Glutamatergic neuron (in vitro differentiated cells): ENCODE results near the gene SLC47A2. TPM values are rescaled to one million over a fixed set of nuclear protein-coding genes. Genes with fewer than 3 reads are reported as not detected.

ENCODE experiments used
- DNase-seq: peaks from one replicate; pipeline ENCODE4 v3.0.0; 2022
- H3K27ac Mint-ChIP-seq: one replicate; pipeline ENCODE4 v1.8.0; 2020; ENCODE audit warnings: mild to moderate bottlenecking, mixed read lengths, inconsistent platforms; ENCODE audit not compliant: unreplicated experiment
- H3K27me3 Mint-ChIP-seq: one replicate; pipeline ENCODE4 v1.8.0; 2020; ENCODE audit warnings: mild to moderate bottlenecking, moderate library complexity, mixed read lengths, inconsistent platforms; ENCODE audit not compliant: unreplicated experiment
- H3K36me3 Mint-ChIP-seq: one replicate; pipeline ENCODE4 v1.8.0; 2020; ENCODE audit warnings: mild to moderate bottlenecking, mixed read lengths, inconsistent platforms; ENCODE audit not compliant: unreplicated experiment
- H3K4me1 Mint-ChIP-seq: one replicate; pipeline ENCODE4 v1.8.0; 2020; ENCODE audit warnings: mild to moderate bottlenecking, low read depth, mixed read lengths, inconsistent platforms; ENCODE audit not compliant: unreplicated experiment
- H3K4me3 Mint-ChIP-seq: one replicate; pipeline ENCODE4 v1.8.0; 2020; ENCODE audit warnings: mild to moderate bottlenecking, mixed read lengths, inconsistent platforms; ENCODE audit not compliant: unreplicated experiment
- H3K9me3 Mint-ChIP-seq: one replicate; pipeline ENCODE4 v1.8.0; 2020; ENCODE audit warnings: mild to moderate bottlenecking, moderate library complexity, mixed read lengths, inconsistent platforms; ENCODE audit not compliant: unreplicated experiment
- CTCF ChIP-seq: fragments of 200-600 bp; sonication (generic); IDR thresholded peaks from one replicate; pipeline ENCODE4 v1.5.0; 2021; ENCODE audit not compliant: partially characterized antibody, unreplicated experiment
- total RNA-seq: library from RNA; stranded (reverse); fragmentation: NEBNext Ultra II Directional; extraction: Animal tissue kit (Norgen Biotek cat#: 25700); gene quantifications from one replicate; pipeline ENCODE4 v1.2.1, GENCODE V29; 2021; ENCODE audit not compliant: unreplicated experiment

Gene SLC47A2
- total RNA-seq, 1 donor from 2014 or later: not detected

- H3K36me3 Mint-ChIP-seq: peaks cover 3% of the 10 kb centered on the region
These were observed 39.6 kb upstream of the SLC47A2 start for GRCh38 chr17:19755821-19756510.

GRCh38 chr17:19755392-19755791 lies 39.0 kb upstream of the SLC47A2 start:
- Mint-ChIP-seq H3K4me1 (no peaks in the 10 kb centered on the region), H3K9me3 (peaks cover 7% of the 10 kb centered on the region), H3K27ac (no peak overlapping the region), H3K27me3 (peaks cover 13% of the 10 kb centered on the region), H3K36me3 (peaks cover 5% of the 10 kb centered on the region), H3K4me3 (no peak overlapping the region)
- TF ChIP-seq CTCF: no peak
- no peak for DNase-seq

More at GRCh38 chr17:19755821-19756510, 39.6 kb upstream of the SLC47A2 start:
- peaks cover 16% of the 10 kb centered on the region for H3K27me3 Mint-ChIP-seq
- no peak for DNase-seq
- TF ChIP-seq CTCF: no peak
- H3K9me3 Mint-ChIP-seq: peaks cover 6% of the 10 kb centered on the region
- H3K4me3 Mint-ChIP-seq: no peak overlapping the region
- H3K4me1 Mint-ChIP-seq: no peaks in the 10 kb centered on the region
- no peak overlapping the region for H3K27ac Mint-ChIP-seq

- Mint-ChIP-seq H3K27ac (no peak overlapping the region), H3K4me1 (no peaks in the 10 kb centered on the region), H3K4me3 (no peak overlapping the region), H3K36me3 (peaks cover 5% of the 10 kb centered on the region), H3K9me3 (peaks cover 9% of the 10 kb centered on the region), H3K27me3 (peaks cover 8% of the 10 kb centered on the region)
- TF ChIP-seq CTCF: no peak
- no peak for DNase-seq
These were observed 37.5 kb upstream of the SLC47A2 start for GRCh38 chr17:19753661-19754463.

- H3K27ac Mint-ChIP-seq: no peak overlapping the region
- no peak for TF ChIP-seq CTCF
- no peak overlapping the region for H3K4me3 Mint-ChIP-seq
- peaks cover 8% of the 10 kb centered on the region for H3K27me3 Mint-ChIP-seq
- peaks cover 5% of the 10 kb centered on the region for H3K36me3 Mint-ChIP-seq
- H3K9me3 Mint-ChIP-seq: peaks cover 7% of the 10 kb centered on the region
- H3K4me1 Mint-ChIP-seq: no peaks in the 10 kb centered on the region
- no peak for DNase-seq
These were observed 36.7 kb upstream of the SLC47A2 start for GRCh38 chr17:19753051-19753509.
